Stimulated activated CD8-positive, alpha-beta memory T cell treated with anti-CD3 and anti-CD28 coated beads, Interleukin-4, amount 100 ng/mL, for 1 hour (primary cell): ENCODE measurements around the gene ZNF722.
"Not testable (repeated sequence)": the region's sequence is repeated elsewhere in the genome, so short reads cannot be mapped to it uniquely, and the experiment has no call there.

Experiments used
- DNase-seq, 2 donors: peaks; one replicate each; pipeline ENCODE4 v3.0.0-alpha.2; 2020; ENCODE audit warnings: low read depth in 2 of 2, low spot score in 1 of 2

ZNF722 gene

DNA sequence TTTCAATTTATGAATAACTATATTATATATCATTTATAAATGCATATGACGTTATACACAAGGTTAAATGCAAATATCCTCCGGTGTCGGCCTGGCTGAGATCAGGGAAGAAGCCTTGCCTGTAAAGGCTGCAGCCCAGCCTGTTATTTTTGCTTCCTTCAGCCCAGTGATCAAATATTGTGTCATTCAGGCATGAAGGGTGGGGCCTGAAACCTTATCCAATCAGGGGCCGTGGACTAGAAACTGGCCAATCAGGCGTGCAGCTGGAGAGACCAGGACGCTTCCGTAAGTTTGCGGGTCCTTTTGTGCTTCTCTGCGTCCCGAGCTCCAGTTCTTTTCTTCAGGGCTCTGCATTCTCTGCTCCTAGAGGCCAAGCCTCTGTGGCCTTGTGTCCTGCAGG, at the start of gene ZNF722:
Gene ZNF722 (plus strand): TSS at position 301 of the 400 bp plus-strand sequence. CDS start 113 bp downstream, outside the sequence.
- DNase-seq, result no peak

DNA sequence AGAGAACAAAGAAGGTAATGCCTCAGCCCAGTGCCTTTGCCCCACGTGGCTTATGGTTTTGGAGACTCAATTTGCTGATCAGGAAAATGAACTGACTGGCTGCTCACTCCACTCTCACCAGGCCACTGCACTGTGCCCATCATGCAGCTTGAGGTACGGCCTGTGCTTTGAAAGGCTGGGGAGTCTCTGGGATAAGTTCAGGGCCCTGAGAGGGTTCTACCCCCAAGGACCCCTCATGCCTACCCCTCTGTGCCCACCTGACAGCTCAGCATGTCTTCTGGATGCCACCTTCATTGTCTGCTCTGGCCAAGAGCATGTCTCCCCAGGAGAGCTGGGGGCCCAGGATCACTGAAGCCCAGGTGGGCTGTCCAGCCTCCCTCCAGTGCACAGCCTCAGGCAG, 45.5 kb upstream of the ZNF722 start:
- no peak for DNase-seq

GRCh38 chr7:63968629-63969028, 30.0 kb upstream of the ZNF722 start:
- no peak for DNase-seq

DNA sequence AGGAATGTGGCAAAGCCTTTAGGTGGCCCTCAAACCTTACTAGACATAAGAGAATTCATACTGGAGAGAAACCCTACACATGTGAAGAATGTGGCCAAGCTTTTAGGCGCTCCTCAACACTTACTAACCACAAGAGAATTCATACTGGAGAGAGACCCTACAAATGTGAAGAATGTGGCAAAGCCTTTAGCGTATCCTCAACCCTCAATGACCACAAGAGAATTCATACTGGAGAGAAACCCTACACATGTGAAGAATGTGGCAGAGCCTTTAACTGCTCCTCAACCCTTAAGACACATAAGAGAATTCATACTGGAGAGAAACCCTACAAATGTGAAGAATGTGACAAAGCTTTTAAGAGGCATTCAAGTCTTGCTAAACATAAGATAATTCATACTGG, 16.8 kb downstream of the ZNF722 start:
- DNase-seq, result not testable (repeated sequence)

GRCh38 chr7:64035388-64035787, 36.7 kb downstream of the ZNF722 start:
- DNase-seq, result no peak

GRCh38 chr7:64037095-64037494, 38.4 kb downstream of the ZNF722 start:
- DNase-seq, result no peak

GRCh38 chr7:64045301-64046040, 46.8 kb downstream of the ZNF722 start, which contains the start of gene ZNF727:
Gene ZNF727 (plus strand): TSS chr7:64045434. CDS start chr7:64045622, 188 bp downstream.
- peak in 1 of 2 donors; percentile 11 for DNase-seq

DNA sequence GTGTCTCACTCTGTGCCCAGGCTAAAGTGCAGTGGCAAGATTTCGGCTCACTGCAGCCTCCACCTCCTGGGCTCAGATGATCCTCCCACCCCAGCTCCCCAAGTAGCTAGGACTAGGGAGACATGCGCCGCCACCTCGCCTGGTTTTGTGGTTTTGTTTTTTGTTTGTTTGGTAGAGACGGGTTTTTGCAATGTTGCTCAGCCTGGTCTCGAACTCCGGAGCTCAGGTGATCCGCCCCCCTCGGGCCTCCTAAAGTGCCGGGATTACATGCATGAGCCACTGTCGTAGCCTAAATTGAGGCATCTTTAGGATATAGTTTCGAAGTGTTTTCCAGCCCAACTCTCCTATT, 47.4 kb downstream of the ZNF722 start:
- DNase-seq, result no peak
